GM21526 (cell line): ENCODE data around the gene FSIP2.
"Not testable (repeated sequence)": the region's sequence is repeated elsewhere in the genome, so short reads cannot be mapped to it uniquely, and the experiment has no call there.

Experiments used
- ATAC-seq: cut with Tn5 transposase; IDR thresholded peaks from one replicate; pipeline ENCODE4 v1.9.1; 2021; ENCODE audit warnings: moderate library complexity; ENCODE audit not compliant: unreplicated experiment, low FRiP score

FSIP2 gene

GRCh38 chr2:185806783-185807182 is 68.2 kb downstream of the FSIP2 start:
- no peak for ATAC-seq

GRCh38 chr2:185807351-185807750 is 68.7 kb downstream of the FSIP2 start:
- no peak for ATAC-seq

DNA sequence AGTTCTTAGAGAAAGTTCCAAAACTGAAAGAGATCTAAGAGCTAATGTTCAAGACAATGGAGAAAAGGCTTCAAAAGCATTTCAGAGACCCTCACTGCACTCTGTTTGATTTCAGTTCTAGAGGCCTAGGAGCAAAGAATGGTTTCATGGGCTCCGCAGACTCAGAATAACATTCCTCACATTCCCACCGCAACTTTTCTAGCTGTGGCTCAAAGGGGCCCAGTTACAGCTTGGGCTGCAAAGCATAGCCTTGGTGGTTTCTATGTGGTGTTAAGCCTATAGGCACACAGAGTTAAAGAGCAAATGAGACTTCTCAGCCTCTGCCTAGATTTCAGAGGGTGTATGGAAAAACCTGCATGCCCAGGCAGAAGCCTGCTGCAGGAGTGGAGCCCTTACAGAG is 73.0 kb downstream of the FSIP2 start:
- no peak for ATAC-seq

GRCh38 chr2:185813707-185814106 is 75.1 kb downstream of the FSIP2 start:
- ATAC-seq = no peak

DNA sequence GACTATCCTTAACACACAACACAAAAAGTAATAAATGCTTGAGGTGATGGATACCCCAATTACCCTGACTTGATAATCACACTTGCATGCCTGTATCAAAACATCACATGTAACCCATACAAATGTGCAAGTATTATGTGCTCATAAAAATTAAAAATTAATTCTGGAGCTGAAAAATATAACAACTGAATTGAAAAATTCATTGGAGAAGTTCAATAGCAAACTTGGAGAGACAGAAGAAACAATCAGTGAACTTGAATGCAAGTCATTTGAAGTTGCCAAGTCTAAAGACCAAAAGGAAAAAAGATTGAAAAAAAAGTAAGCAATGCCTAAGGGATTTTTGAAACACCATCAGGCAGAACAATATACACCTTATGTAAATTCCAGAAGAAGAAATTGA is 79.4 kb downstream of the FSIP2 start:
- no peak for ATAC-seq

GRCh38 chr2:185821467-185821866 is 82.9 kb downstream of the FSIP2 start:
- ATAC-seq = no peak

DNA sequence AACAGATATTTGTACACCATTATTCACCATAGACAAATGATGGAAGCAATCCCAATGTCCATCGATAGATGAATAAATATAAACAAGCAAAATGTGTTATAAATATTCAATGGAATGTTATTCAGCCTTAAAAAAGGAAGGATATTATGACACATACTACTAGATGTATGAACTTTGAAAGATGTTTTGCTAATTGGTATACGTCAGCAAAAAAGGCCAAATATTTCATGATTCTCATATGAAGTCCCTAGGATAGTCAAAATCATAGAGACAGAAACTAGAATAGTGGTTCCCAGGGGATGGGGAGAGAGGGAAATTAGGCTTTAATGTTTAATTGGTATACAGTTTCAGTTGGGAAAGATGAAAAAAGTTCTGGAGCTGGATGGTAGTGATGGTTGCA is 85.2 kb downstream of the FSIP2 start:
- no peak for ATAC-seq

GRCh38 chr2:185825557-185825956 is 87.0 kb downstream of the FSIP2 start:
- no peak for ATAC-seq

- ATAC-seq = no peak
Measured at GRCh38 chr2:185828326-185828725, 89.7 kb downstream of the FSIP2 start.

GRCh38 chr2:185833864-185834263 is 95.3 kb downstream of the FSIP2 start:
- ATAC-seq = no peak

DNA sequence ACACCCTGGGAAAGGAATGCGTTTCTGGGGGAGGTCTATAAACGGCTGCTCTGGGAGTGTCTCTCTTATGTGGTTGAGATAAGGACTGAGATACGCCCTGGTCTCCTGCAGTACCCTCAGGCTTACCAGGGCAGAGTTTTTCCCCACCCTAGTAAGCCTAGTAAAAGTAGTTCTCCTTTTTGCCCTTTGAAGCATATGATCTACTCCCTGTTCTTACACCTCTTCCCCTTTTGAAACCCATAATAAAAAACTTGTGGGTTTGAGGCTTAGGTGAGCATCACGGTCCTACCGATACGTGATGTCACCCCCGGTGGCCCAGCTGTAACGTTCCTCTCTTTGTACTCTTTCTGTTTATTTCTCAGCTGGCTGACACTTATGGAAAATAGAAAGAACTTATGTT is 97.4 kb downstream of the FSIP2 start:
- no peak for ATAC-seq

DNA sequence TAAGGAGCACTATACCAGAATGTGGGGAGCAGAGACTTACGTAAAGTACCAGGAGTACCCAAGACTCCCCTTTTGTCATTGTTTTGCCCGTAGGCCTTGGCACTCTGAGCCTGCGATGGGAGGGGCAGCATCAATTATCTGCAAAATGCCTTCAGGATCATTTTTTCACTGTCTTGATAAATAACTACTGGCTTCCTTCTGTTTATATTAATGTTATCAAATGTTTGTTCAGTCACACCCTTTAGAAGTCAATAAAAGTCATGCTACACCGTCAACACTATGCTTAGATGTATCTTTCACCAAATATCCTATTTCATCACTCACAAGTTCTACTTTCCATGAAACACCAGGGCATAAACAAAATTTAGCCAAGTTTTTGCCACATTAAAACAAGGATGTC is 116.3 kb downstream of the FSIP2 start:
- ATAC-seq = no peak

- no peak for ATAC-seq
Measured at GRCh38 chr2:185857691-185858090, 119.1 kb downstream of the FSIP2 start.

DNA sequence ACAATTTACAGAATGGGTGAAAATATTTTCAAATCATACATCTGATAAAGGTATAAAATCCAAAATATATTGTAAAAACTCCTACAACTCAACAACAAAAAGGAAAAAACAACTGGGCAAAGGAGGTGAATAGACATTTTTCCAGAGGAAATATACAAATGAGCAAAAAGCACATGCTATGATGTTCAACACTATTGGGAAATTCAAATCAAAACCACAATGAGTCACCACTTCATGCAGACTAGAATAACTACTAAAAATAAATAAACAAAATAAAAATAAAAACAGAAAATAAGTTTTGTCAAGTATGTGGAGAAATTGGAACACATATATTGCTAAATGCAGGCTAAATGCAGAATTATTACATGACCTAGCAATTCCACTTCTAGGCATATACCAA is 120.9 kb downstream of the FSIP2 start:
- no peak for ATAC-seq

DNA sequence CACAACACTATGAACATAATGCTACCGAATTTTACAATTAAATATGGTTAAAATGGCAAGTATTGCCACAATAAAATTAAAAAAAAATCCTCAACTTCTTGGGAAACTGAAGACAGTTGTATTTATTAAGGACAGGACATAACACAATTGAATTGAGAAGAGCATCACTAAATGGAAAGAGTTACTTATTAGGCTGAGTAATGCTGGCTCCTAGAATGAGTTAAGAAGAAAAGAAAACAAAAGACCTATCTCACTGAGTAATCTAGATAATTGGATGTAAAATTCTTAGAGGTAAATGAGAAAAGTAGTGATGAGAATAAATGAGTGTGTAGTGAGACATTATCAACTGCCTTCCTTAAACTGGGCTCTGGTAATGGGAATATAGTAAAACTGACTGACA is 121.7 kb downstream of the FSIP2 start:
- no peak for ATAC-seq

GRCh38 chr2:185862657-185863398 is 124.2 kb downstream of the FSIP2 start:
- no peak for ATAC-seq

- not testable (repeated sequence) for ATAC-seq
Measured at GRCh38 chr2:185864468-185865260, 126.1 kb downstream of the FSIP2 start.

DNA sequence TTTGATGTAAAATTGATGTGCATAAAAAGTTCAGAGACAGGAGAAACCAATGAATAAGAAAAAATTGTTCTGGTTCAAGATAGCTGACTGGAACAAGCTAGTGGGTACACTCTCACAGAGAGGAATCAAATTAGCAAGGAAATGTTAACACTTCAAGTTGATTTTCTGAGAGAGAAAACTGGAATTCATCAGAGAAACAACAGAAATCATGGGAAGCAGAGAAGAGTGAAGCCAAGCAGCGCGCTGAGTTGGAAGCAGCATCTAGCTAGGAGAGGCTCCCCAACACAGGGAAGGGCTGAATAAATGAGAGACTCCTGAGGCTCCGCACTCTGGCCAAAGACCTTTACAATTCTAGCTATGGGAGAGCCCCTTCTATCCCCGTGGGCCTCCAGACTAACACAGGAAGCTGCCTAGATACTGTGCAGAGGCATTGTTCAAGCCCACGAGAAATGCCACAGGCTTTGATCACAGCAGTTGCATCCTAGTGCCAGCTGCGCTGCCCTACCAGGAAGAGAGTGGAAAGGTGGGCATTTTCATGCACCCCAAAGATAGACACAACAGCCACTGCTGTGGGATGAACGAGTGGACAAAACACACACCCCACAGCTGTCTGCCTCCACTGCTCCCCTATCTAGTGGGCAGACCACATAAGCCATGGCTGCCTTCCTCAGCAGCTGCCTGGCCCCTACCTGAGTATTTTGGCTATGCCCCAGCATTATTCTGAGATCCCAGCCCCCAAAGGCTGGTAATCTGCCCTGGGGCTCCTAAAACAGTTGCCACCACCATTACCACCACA is 136.7 kb downstream of the FSIP2 start:
- ATAC-seq = no peak

- ATAC-seq = no peak
Measured at GRCh38 chr2:185876234-185876633, 137.6 kb downstream of the FSIP2 start.

GRCh38 chr2:185880396-185880795 is 141.8 kb downstream of the FSIP2 start:
- ATAC-seq = no peak
